Loucy (cell line): ENCODE results near the gene PIEZO1.

ENCODE experiments used
- H2AFZ ChIP-seq: fragments of 200-600 bp; sonication (generic); 2 replicates; pipeline ENCODE4 v1.6.0; 2016; ENCODE audit warnings: antibody characterized with exemption, mild to moderate bottlenecking, low read length, moderate library complexity
- H3F3A ChIP-seq: fragments of 200-600 bp; 2 replicates; pipeline ENCODE4 v1.6.0; 2016; ENCODE audit warnings: antibody characterized with exemption, low read depth, mild to moderate bottlenecking
- H3K27me3 ChIP-seq: fragments of 200-600 bp; sonication (generic); 2 replicates; pipeline ENCODE4 v1.6.1; 2014; ENCODE audit warnings: low read length, mild to moderate bottlenecking; ENCODE audit not compliant: insufficient read depth, poor library complexity, severe bottlenecking
- H3K36me3 ChIP-seq: fragments of 200-600 bp; sonication (generic); 2 replicates; pipeline ENCODE4 v1.6.1; 2016; ENCODE audit warnings: low read length; ENCODE audit not compliant: insufficient read depth
- H3K4me1 ChIP-seq: fragments of 200-600 bp; sonication (generic); 2 replicates; pipeline ENCODE4 v1.5.1; 2014; ENCODE audit warnings: low read length, mild to moderate bottlenecking; ENCODE audit not compliant: insufficient read depth, poor library complexity, severe bottlenecking
- H3K4me2 ChIP-seq: fragments of 200-600 bp; sonication (generic); 2 replicates; pipeline ENCODE4 v1.6.0; 2014; ENCODE audit warnings: antibody characterized with exemption, low read length, low read depth, mild to moderate bottlenecking; ENCODE audit not compliant: poor library complexity, severe bottlenecking
- H3K4me3 ChIP-seq: fragments of 200-600 bp; sonication (generic); 2 replicates; pipeline ENCODE4 v1.5.1; 2014; ENCODE audit warnings: low read length, mild to moderate bottlenecking, mixed read lengths; ENCODE audit not compliant: poor library complexity, severe bottlenecking
- H3K79me2 ChIP-seq: fragments of 200-600 bp; sonication (generic); 2 replicates; pipeline ENCODE4 v1.6.1; 2014; ENCODE audit warnings: low read length; ENCODE audit not compliant: insufficient read depth
- H3K9ac ChIP-seq: fragments of 200-600 bp; sonication (generic); 2 replicates; pipeline ENCODE4 v1.6.0; 2014; ENCODE audit warnings: mild to moderate bottlenecking, low read depth, low read length, moderate library complexity; ENCODE audit not compliant: poor library complexity, severe bottlenecking
- H3K9me2 ChIP-seq: fragments of 200-600 bp; sonication (generic); replicated peaks from 2 replicates; pipeline ENCODE4 v1.6.1; 2016; ENCODE audit warnings: low read depth, low read length, mixed read lengths
- H3K9me3 ChIP-seq: fragments of 200-600 bp; sonication (generic); 2 replicates; pipeline ENCODE4 v1.6.1; 2014; ENCODE audit warnings: mild to moderate bottlenecking, antibody characterized with exemption, low read length, low read depth; ENCODE audit not compliant: insufficient read depth
- H4K20me1 ChIP-seq: fragments of 200-600 bp; sonication (generic); 2 replicates; pipeline ENCODE4 v1.6.0; 2014; ENCODE audit warnings: antibody characterized with exemption, low read length, mild to moderate bottlenecking; ENCODE audit not compliant: insufficient read depth, poor library complexity, severe bottlenecking
- EZH2phosphoT487 ChIP-seq: fragments of 200-600 bp; IDR thresholded peaks from 2 replicates; pipeline ENCODE4 v1.6.1; 2018; ENCODE audit warnings: antibody characterized with exemption, mild to moderate bottlenecking, moderate library complexity, borderline replicate concordance
- TF ChIP-seq, protein P1 (sequence below): fragments of 200-600 bp; sonication (generic); conservative IDR thresholded peaks from 2 replicates; pipeline ENCODE4 v1.5.1; 2014; ENCODE audit warnings: mild to moderate bottlenecking, antibody characterized with exemption, low read length

PIEZO1 gene

DNA sequence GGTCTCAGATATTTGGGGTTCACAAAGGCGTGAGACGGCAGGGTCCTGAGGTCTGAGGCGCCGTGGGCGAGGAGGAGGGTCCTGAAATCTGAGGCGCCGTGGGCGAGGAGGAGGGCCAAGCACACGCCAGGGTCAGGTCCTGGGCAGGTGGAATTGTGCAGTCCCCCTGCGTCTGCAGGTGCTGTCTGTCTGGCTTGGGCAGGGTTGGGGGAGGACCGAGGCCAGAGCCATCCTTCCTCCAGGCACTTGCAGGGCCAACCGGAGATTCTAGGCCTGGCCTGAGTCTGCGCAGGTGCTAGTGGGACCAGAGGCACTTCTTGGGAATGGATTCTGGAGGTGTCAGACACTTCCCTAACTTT, 29.1 kb upstream of the PIEZO1 start:
- Histone ChIP-seq H3K9me2 (no peaks in the 10 kb centered on the region), H3K4me2 (no peak overlapping the region), H3K4me3 (no peak overlapping the region), H3K9ac (no peak overlapping the region), H4K20me1 (peaks cover 20% of the 10 kb centered on the region), H3K27me3 (no peaks in the 10 kb centered on the region), H3K4me1 (no peaks in the 10 kb centered on the region), H3K36me3 (peaks cover 6% of the 10 kb centered on the region; the same call in 1 of the 2 replicates), H2AFZ (no peak overlapping the region), H3K79me2 (peaks cover 20% of the 10 kb centered on the region; the same call in 1 of the 2 replicates), H3K9me3 (no peaks in the 10 kb centered on the region), H3F3A (no peaks in the 10 kb centered on the region)
- no peak for TF ChIP-seq EZH2phosphoT487
- TF ChIP-seq, protein P1, sequence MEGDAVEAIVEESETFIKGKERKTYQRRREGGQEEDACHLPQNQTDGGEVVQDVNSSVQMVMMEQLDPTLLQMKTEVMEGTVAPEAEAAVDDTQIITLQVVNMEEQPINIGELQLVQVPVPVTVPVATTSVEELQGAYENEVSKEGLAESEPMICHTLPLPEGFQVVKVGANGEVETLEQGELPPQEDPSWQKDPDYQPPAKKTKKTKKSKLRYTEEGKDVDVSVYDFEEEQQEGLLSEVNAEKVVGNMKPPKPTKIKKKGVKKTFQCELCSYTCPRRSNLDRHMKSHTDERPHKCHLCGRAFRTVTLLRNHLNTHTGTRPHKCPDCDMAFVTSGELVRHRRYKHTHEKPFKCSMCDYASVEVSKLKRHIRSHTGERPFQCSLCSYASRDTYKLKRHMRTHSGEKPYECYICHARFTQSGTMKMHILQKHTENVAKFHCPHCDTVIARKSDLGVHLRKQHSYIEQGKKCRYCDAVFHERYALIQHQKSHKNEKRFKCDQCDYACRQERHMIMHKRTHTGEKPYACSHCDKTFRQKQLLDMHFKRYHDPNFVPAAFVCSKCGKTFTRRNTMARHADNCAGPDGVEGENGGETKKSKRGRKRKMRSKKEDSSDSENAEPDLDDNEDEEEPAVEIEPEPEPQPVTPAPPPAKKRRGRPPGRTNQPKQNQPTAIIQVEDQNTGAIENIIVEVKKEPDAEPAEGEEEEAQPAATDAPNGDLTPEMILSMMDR = no peak

DNA sequence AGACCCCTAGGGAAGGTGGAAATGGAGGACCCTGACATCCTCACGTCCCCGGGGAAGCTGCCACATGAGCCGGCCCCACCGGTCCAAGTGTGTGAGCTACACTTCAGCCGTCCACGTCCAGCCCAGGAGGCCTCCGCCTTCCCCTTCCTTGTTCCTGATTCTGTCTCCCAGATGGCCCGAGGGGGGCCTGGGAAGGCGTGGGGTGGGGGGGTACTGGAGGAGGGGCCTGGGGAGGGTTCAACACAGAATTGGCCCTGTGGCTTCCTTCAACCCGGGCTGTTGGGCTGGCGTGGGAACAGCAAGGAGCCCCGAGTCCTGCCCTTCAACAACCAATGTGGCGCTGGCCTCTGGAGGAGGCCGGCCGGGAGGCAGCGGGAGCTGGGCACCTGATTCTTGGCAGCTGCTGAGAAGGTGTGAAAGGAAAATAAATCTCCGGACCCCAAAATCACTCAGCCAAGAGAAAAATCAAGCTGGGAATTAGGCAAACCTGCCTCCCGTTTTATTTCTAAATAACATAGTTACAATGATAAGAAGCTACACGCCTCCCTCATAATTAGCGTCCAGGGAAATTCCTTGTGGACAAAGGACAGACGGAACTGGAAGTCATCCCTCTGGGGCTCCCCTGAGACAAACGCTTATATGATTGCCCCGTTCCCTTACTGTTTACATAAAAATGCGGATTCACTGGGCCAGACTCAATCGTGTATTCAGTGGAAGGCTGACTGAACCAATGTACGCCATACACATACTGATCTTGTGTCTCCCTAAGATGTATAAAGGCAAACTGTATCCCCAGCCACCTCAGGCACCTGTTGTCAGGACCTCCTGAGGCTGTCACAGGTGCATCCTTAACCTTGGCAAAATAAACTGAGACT, 28.5 kb upstream of the PIEZO1 start:
- H3K9me2 ChIP-seq = no peaks in the 10 kb centered on the region
- H3K9ac ChIP-seq = no peak overlapping the region
- H3F3A ChIP-seq = no peaks in the 10 kb centered on the region
- no peaks in the 10 kb centered on the region for H3K27me3 ChIP-seq
- H3K4me2 ChIP-seq = peak overlapping the region; percentile 90
- peaks cover 7% of the 10 kb centered on the region; the same call in 1 of the 2 replicates for H3K36me3 ChIP-seq
- peaks cover 22% of the 10 kb centered on the region for H4K20me1 ChIP-seq
- H3K4me1 ChIP-seq = no peaks in the 10 kb centered on the region
- no peaks in the 10 kb centered on the region for H3K9me3 ChIP-seq
- no peak overlapping the region for H2AFZ ChIP-seq
- no peak overlapping the region for H3K4me3 ChIP-seq
- no peak for TF ChIP-seq EZH2phosphoT487
- TF ChIP-seq, protein P1 = no peak
- H3K79me2 ChIP-seq = peaks cover 24% of the 10 kb centered on the region; the same call in 1 of the 2 replicates

DNA sequence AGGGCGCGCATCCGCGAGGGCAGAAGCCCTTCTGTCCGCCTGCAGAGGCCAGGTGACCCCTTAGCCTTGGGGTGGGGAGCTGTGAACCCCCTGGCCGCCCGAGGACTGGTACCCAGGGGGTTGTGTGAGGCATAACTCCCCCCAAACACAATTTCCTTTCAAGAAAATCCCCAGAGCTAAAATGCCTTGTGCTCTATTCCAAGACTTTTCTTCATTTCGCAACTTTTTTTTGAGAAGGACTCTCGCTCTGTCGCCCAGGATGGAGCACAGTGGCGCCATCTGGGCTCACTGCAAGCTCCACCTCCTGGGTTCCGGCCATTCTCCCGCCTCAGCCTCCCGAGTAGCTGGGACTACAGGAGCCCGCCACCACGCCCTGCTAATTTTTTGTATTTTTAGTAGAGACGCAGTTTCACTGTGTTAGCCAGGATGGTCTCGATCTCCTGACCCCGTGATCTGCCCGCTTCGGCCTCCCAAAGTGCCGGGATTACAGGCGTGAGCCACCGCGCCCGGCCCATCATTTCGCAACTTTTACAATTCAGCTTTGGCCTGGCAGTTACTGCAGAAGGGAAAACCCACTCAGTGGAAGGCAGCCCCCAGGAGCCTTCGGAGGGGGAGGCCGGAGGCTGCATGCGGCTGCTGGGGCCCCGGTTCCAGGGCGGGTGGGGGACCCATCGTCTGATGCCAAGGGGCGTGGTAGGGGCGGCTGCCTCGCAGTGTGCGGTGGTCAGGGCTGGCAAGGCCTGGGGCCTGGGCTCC, 27.7 kb upstream of the PIEZO1 start:
- Histone ChIP-seq H3K27me3 (no peaks in the 10 kb centered on the region), H3K9ac (peak overlapping the region; percentile 79), H2AFZ (peak overlapping the region; percentile 81; the same call in 1 of the 2 replicates), H3K4me2 (peak overlapping the region; percentile 90), H3K9me2 (no peaks in the 10 kb centered on the region), H3K79me2 (peaks cover 31% of the 10 kb centered on the region; the same call in 1 of the 2 replicates), H3F3A (no peaks in the 10 kb centered on the region), H3K4me1 (no peaks in the 10 kb centered on the region), H3K36me3 (peaks cover 7% of the 10 kb centered on the region; the same call in 1 of the 2 replicates), H4K20me1 (peaks cover 27% of the 10 kb centered on the region), H3K9me3 (no peaks in the 10 kb centered on the region), H3K4me3 (peak overlapping the region; percentile 91)
- TF ChIP-seq, protein P1 = no peak
- no peak for TF ChIP-seq EZH2phosphoT487
